ENCODE results near the gene HTN3.
A peak's percentile ranks its signal among the peaks of the same experiment; 100 is the strongest.

The HTN3 gene

DNA sequence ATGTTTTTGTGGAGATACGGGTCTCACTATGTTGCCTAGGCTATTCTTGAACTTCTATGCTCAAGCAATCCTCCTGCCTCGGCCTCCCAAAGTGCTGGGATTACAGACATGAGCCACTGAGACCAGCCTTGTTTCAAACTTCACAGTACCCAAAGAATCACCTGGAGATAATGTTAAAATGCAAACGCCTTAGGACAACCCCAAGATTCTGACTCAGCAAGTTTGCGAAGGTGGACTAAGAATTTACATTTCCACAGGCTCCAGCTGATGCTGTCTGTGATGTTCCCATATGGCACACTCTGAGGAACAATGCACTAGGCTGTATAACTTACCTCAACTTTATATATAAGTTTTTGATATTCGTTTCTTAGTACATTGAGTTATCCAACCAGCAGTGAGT, 33.5 kb upstream of the HTN3 start:
- Histone ChIP-seq H3K4me2 (ENCODE audit: low read depth, low read length) (no peak overlapping the region), H3F3A (ENCODE audit: insufficient read depth, low read length) (no peaks in the 10 kb centered on the region), H3K9me3 (replicated peaks; ENCODE audit: insufficient read depth, low read length) (no peaks in the 10 kb centered on the region), H3K36me3 (replicated peaks; ENCODE audit: insufficient read depth, low read length) (no peaks in the 10 kb centered on the region), H2AFZ (ENCODE audit: low read length) (no peak overlapping the region), H3K79me2 (ENCODE audit: low read length) (no peaks in the 10 kb centered on the region), H3K9ac (ENCODE audit: low read length) (no peak overlapping the region), H3K27me3 (replicated peaks; ENCODE audit: insufficient read depth, low read length) (no peaks in the 10 kb centered on the region), H3K4me3 (ENCODE audit: low read length) (no peak overlapping the region), H3K27ac (ENCODE audit: low read length) (no peak overlapping the region), H4K20me1 (ENCODE audit: insufficient read depth, low read length) (no peaks in the 10 kb centered on the region), H3K4me1 (ENCODE audit: low read length) (no peaks in the 10 kb centered on the region), H3K9me2 (replicated peaks; ENCODE audit: insufficient read depth, low read length) (no peaks in the 10 kb centered on the region)
- TF ChIP-seq, protein P1, sequence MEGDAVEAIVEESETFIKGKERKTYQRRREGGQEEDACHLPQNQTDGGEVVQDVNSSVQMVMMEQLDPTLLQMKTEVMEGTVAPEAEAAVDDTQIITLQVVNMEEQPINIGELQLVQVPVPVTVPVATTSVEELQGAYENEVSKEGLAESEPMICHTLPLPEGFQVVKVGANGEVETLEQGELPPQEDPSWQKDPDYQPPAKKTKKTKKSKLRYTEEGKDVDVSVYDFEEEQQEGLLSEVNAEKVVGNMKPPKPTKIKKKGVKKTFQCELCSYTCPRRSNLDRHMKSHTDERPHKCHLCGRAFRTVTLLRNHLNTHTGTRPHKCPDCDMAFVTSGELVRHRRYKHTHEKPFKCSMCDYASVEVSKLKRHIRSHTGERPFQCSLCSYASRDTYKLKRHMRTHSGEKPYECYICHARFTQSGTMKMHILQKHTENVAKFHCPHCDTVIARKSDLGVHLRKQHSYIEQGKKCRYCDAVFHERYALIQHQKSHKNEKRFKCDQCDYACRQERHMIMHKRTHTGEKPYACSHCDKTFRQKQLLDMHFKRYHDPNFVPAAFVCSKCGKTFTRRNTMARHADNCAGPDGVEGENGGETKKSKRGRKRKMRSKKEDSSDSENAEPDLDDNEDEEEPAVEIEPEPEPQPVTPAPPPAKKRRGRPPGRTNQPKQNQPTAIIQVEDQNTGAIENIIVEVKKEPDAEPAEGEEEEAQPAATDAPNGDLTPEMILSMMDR (IDR thresholded peaks at IDR 0.05; ENCODE audit: low read length), result no peak
- TF ChIP-seq EZH2phosphoT487 (IDR thresholded peaks at IDR 0.05; ENCODE audit: low read length), result no peak
- no peak for TF ChIP-seq EZH2 (optimal IDR thresholded peaks at IDR 0.05; ENCODE audit: low read depth, low read length)
- DNase-seq, result no peak

DNA sequence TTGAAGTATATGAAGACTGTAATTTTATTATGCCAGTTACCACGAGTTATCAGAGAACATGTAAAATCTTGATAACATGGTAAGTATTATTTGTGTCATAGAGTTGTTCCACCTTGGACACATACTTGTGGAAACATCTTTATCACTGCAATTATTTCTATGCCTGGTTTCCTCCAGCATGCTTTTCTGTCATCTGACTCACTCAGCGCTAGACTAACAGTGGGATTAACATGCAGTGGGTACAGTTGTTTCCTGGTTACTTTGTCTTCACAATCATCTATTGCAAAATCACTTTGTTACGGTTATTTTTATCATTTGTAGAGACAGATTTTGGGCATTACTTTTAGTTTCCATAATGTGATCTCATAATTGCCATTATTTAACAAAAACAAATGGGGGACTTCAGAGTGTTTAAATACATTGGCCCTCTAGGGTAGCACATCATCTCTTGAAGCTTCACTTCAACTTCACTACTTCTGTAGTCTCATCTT, 32.7 kb upstream of the HTN3 start, which contains the start of gene STATH:
TSS of gene STATH (plus strand) at position 441 of the 491 bp plus-strand sequence. CDS start 2,472 bp downstream, outside the sequence.
- no peak within 1 kb of the TSS for H3K4me3 ChIP-seq (ENCODE audit: low read length)
- no peaks in the 10 kb centered on the region for H3K79me2 ChIP-seq (ENCODE audit: low read length)
- H3K4me2 ChIP-seq (ENCODE audit: low read depth, low read length), result no peak within 1 kb of the TSS
- no peaks in the 10 kb centered on the region for H3K9me3 ChIP-seq (replicated peaks; ENCODE audit: insufficient read depth, low read length)
- H3K36me3 ChIP-seq (replicated peaks; ENCODE audit: insufficient read depth, low read length), result no peaks in the 10 kb centered on the region
- no peak within 1 kb of the TSS for H3K27ac ChIP-seq (ENCODE audit: low read length)
- DNase-seq, result no peak
- H3K9ac ChIP-seq (ENCODE audit: low read length), result no peak within 1 kb of the TSS
- H3K27me3 ChIP-seq (replicated peaks; ENCODE audit: insufficient read depth, low read length), result no peaks in the 10 kb centered on the region
- no peaks in the 10 kb centered on the region for H3F3A ChIP-seq (ENCODE audit: insufficient read depth, low read length)
- TF ChIP-seq EZH2phosphoT487 (IDR thresholded peaks at IDR 0.05; ENCODE audit: low read length) (no peak), EZH2 (optimal IDR thresholded peaks at IDR 0.05; ENCODE audit: low read depth, low read length) (no peak)
- TF ChIP-seq, protein P1 (IDR thresholded peaks at IDR 0.05; ENCODE audit: low read length), result no peak
- no peaks in the 10 kb centered on the region for H3K9me2 ChIP-seq (replicated peaks; ENCODE audit: insufficient read depth, low read length)
- H3K4me1 ChIP-seq (ENCODE audit: low read length), result no peaks in the 10 kb centered on the region
- H4K20me1 ChIP-seq (ENCODE audit: insufficient read depth, low read length), result no peaks in the 10 kb centered on the region
- H2AFZ ChIP-seq (ENCODE audit: low read length), result no peak within 1 kb of the TSS

DNA sequence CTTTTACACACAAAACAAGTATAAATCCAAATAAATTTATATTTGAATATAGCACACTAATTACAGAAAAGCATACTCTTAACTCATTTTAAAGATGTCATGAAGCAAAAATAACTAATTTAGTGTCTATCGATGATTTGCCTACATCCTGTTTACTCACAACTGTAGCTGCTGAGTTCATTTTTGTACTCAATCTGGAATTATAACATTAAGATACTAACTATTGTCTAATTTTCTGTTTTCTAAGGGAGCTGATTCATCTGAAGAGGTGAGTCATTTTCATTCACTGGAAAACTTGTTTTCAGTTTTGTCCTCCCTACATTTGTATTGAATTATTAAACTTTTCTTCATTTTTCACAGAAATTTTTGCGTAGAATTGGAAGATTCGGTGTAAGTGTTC, 28.8 kb upstream of the HTN3 start:
- Histone ChIP-seq H3F3A (ENCODE audit: insufficient read depth, low read length) (no peaks in the 10 kb centered on the region), H3K4me2 (ENCODE audit: low read depth, low read length) (0 out of 2 replicates have a peak overlapping the region, but pooled peaks have one; percentile 8), H3K9ac (ENCODE audit: low read length) (no peak overlapping the region), H3K9me2 (replicated peaks; ENCODE audit: insufficient read depth, low read length) (no peaks in the 10 kb centered on the region), H3K9me3 (replicated peaks; ENCODE audit: insufficient read depth, low read length) (no peaks in the 10 kb centered on the region), H4K20me1 (ENCODE audit: insufficient read depth, low read length) (no peaks in the 10 kb centered on the region), H3K36me3 (replicated peaks; ENCODE audit: insufficient read depth, low read length) (no peaks in the 10 kb centered on the region), H3K79me2 (ENCODE audit: low read length) (no peaks in the 10 kb centered on the region), H3K27ac (ENCODE audit: low read length) (no peak overlapping the region), H3K4me3 (ENCODE audit: low read length) (no peak overlapping the region), H2AFZ (ENCODE audit: low read length) (peak overlapping the region; percentile 16; the same call in 1 of the 2 replicates), H3K4me1 (ENCODE audit: low read length) (no peaks in the 10 kb centered on the region), H3K27me3 (replicated peaks; ENCODE audit: insufficient read depth, low read length) (no peaks in the 10 kb centered on the region)
- TF ChIP-seq EZH2phosphoT487 (IDR thresholded peaks at IDR 0.05; ENCODE audit: low read length) (no peak), EZH2 (optimal IDR thresholded peaks at IDR 0.05; ENCODE audit: low read depth, low read length) (no peak)
- TF ChIP-seq, protein P1 (IDR thresholded peaks at IDR 0.05; ENCODE audit: low read length), result no peak
- no peak for DNase-seq
